Renal cortex interstitium (tissue), 11 donors: ENCODE measurements around the gene ELF2. TPM values are rescaled to one million over a fixed set of nuclear protein-coding genes. Genes with fewer than 3 reads are reported as not detected.
"Not testable (repeated sequence)": the region's sequence is repeated elsewhere in the genome, so short reads cannot be mapped to it uniquely, and the experiment has no call there.

Experiments used
- DNase-seq, 11 donors: peaks; one replicate each; pipeline ENCODE4 v3.0.0-alpha.2; 2013; ENCODE audit warnings: low read depth in 9 of 11, low spot score in 4 of 11; ENCODE audit errors: extremely low read depth in 1 of 11
- polyA plus RNA-seq, 3 donors: library from polyadenylated mRNA; unstranded; fragments of 120-200 nt; gene quantifications; one replicate each; pipeline ENCODE4 v1.2.1, GENCODE V29; 2013; ENCODE audit not compliant: insufficient read length in 3 of 3

Gene ELF2
- polyA plus RNA-seq, 3 donors, result 56.0 to 71.1 (median 62.3) TPM

GRCh38 chr4:139154134-139154421 is 22.9 kb downstream of the ELF2 start:
- DNase-seq, result no peak

GRCh38 chr4:139153411-139154133 is 23.4 kb downstream of the ELF2 start:
- no peak for DNase-seq

GRCh38 chr4:139152249-139152648 is 24.8 kb downstream of the ELF2 start:
- no peak for DNase-seq

GRCh38 chr4:139146926-139147629 is 29.9 kb downstream of the ELF2 start:
- no peak for DNase-seq

GRCh38 chr4:139145552-139145932 is 31.5 kb downstream of the ELF2 start:
- no peak for DNase-seq

- no peak for DNase-seq
Measured at GRCh38 chr4:139144911-139145551, 32.0 kb downstream of the ELF2 start.

GRCh38 chr4:139144161-139144859 is 32.7 kb downstream of the ELF2 start:
- peak in 9 of 11 donors; percentile 12 to 57 (median 29) for DNase-seq

- no peak for DNase-seq
Measured at GRCh38 chr4:139142980-139143379, 34.0 kb downstream of the ELF2 start.

- peak in 1 of 11 donors; percentile 3 for DNase-seq
Measured at GRCh38 chr4:139142087-139142486, 34.9 kb downstream of the ELF2 start.

GRCh38 chr4:139137763-139138162 is 39.3 kb downstream of the ELF2 start:
- DNase-seq, result no peak

GRCh38 chr4:139134403-139134802 is 42.6 kb downstream of the ELF2 start:
- DNase-seq, result no peak

- DNase-seq, result no peak
Measured at GRCh38 chr4:139131209-139131870, 45.7 kb downstream of the ELF2 start.

GRCh38 chr4:139129206-139129605 is 47.8 kb downstream of the ELF2 start:
- DNase-seq, result no peak

GRCh38 chr4:139126898-139127297 is 50.1 kb downstream of the ELF2 start:
- DNase-seq, result no peak

GRCh38 chr4:139123910-139124309 is 53.1 kb downstream of the ELF2 start:
- no peak for DNase-seq

- DNase-seq, result no peak
Measured at GRCh38 chr4:139118365-139118764, 58.7 kb downstream of the ELF2 start.

- DNase-seq, result no peak
Measured at GRCh38 chr4:139115226-139115625, 61.8 kb downstream of the ELF2 start.

- DNase-seq, result not testable (repeated sequence)
Measured at GRCh38 chr4:139114795-139115194, 62.2 kb downstream of the ELF2 start.

GRCh38 chr4:139112650-139113049 is 64.4 kb downstream of the ELF2 start:
- no peak for DNase-seq
